Lower lobe of right lung (tissue), 2 donors: ENCODE data around the gene CPO. TPM values are rescaled to one million over a fixed set of nuclear protein-coding genes. Genes with fewer than 3 reads are reported as not detected.
"Not testable (repeated sequence)": the region's sequence is repeated elsewhere in the genome, so short reads cannot be mapped to it uniquely, and the experiment has no call there.

ENCODE experiments used
- ATAC-seq, 2 donors: fragments of 200-7000 bp; cut with Tn5 transposase; one replicate each; pipeline ENCODE4 v1.9.1; 2020 to 2022; ENCODE audit warnings: mild to moderate bottlenecking in 2 of 2, moderate library complexity in 2 of 2
- DNase-seq: peaks from one replicate; pipeline ENCODE4 v3.0.0-alpha.2; 2020
- H3K27ac ChIP-seq: fragments of 200-600 bp; one replicate; pipeline ENCODE4 v1.8.0; 2022
- H3K27me3 ChIP-seq: fragments of 200-600 bp; one replicate; pipeline ENCODE4 v1.8.0; 2022; ENCODE audit warnings: low read depth
- H3K36me3 ChIP-seq: fragments of 200-600 bp; one replicate; pipeline ENCODE4 v1.8.0; 2022; ENCODE audit warnings: mild to moderate bottlenecking
- H3K4me1 ChIP-seq: fragments of 200-600 bp; one replicate; pipeline ENCODE4 v1.8.0; 2022
- H3K4me3 ChIP-seq: fragments of 200-600 bp; one replicate; pipeline ENCODE4 v1.8.0; 2022; ENCODE audit warnings: mild to moderate bottlenecking
- H3K9me3 ChIP-seq: fragments of 200-600 bp; one replicate; pipeline ENCODE4 v1.8.0; 2022
- intact Hi-C: fragments of 100-400 bp; cut with DNase I; formaldehyde crosslinking; loops from one replicate; pipeline ENCODE4 v1.11.0; 2022
- total RNA-seq: library from RNA; stranded (reverse); fragmentation: NEBNext Ultra II Directional; extraction: Animal tissue kit (Norgen Biotek cat#: 25700); gene quantifications from one replicate; pipeline ENCODE4 v1.2.1, GENCODE V29; 2021
- TF ChIP-seq, protein P1 (sequence below): fragments of 200-600 bp; IDR thresholded peaks from one replicate; pipeline ENCODE4 v1.8.0; 2022; ENCODE audit warnings: antibody characterized with exemption, mild to moderate bottlenecking
- donor health status: DM: no; HTN: yes; CAD: no; lungs with severe emphysema.

The CPO gene
- total RNA-seq, 1 donor from 2014 or later: not detected

DNA sequence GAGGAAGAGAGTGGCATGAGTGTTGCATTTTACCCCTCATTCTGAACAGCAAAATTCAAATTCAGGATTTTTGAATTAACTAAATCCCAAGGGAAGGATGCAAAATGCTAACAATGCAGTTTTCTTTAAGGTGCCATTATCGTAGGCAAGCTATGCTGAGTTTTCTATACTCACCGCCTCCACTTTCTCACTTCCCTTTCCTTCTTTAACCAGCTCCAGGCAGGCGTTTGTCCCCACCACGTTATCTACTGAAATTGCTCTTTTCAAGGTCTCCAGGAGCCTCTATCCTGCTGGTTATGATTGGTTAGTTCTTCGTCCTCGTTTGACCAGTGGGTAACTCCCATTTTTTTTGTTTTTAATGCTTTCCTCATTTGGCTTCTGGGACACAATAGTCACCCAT is 1.8 kb upstream of the CPO start:
- Histone ChIP-seq H3K9me3 (no peaks in the 10 kb centered on the region), H3K4me3 (no peak overlapping the region), H3K27ac (no peak overlapping the region), H3K36me3 (no peaks in the 10 kb centered on the region), H3K4me1 (no peaks in the 10 kb centered on the region), H3K27me3 (no peaks in the 10 kb centered on the region)
- TF ChIP-seq, protein P1, sequence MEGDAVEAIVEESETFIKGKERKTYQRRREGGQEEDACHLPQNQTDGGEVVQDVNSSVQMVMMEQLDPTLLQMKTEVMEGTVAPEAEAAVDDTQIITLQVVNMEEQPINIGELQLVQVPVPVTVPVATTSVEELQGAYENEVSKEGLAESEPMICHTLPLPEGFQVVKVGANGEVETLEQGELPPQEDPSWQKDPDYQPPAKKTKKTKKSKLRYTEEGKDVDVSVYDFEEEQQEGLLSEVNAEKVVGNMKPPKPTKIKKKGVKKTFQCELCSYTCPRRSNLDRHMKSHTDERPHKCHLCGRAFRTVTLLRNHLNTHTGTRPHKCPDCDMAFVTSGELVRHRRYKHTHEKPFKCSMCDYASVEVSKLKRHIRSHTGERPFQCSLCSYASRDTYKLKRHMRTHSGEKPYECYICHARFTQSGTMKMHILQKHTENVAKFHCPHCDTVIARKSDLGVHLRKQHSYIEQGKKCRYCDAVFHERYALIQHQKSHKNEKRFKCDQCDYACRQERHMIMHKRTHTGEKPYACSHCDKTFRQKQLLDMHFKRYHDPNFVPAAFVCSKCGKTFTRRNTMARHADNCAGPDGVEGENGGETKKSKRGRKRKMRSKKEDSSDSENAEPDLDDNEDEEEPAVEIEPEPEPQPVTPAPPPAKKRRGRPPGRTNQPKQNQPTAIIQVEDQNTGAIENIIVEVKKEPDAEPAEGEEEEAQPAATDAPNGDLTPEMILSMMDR: no peak
- intact Hi-C loops: no loop called here
- DNase-seq (no peak), ATAC-seq (no peak)

DNA sequence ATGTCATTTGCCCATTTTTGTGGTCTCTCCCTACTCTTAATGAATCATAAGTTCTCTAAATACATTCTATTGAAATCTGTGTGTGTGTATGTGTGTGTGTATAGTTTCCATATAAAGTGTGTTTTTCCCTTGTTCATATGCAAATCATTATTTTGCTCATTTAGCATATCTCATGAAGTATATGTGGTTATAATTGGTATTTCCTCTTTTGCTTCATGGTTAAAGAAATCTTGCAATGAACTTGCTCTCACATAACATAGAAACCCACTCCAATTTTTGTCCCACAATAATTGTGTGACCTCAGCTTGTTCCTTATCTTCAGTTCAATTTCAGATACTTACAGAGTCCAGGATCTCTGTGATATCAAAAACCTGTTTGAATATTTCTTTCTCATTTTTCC is 1.2 kb downstream of the CPO start:
- H3K36me3 ChIP-seq: no peaks in the 10 kb centered on the region

DNA sequence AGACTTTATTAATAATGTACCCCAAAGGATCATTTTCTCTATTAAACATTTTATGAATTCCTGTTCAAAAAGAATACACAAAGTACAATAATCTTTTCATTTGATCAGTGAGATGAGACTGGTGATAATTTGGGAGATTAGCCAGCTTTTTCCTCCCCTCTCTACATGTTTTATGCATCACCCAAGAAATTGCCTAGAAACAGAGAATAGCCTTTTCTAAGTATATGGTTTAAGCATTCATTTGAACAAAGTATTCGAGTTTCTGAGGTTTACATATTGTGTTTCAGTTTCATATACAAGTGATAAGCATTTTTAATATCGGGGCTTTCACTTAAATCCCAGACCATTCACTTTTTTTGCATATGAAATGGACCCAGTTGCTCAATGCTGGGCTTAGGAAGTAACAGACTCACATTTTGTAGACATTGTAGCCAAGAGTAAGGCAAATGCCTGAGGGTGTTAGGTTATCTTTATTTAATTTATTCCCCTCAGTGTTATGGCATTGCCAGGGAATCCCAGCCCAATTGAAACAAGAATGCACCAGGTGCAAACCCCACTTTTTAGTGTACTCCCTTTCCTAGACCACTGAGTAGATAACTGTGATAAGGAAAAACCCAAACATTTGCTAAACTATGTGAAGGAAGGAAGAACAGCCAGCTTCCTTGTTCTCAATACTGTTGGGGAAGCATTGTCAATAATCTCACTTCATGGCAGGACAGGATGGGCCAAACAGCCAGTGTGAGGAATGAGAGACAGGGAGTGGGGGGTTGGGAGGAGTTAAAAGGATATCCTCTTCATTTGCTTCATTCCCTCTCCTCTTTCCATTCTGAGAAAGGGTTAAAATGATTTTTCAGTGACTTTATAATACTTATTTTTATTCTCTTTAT is 3.5 kb downstream of the CPO start:
- ATAC-seq (no peak), DNase-seq (no peak)
- Histone ChIP-seq H3K9me3 (peaks cover 4% of the 10 kb centered on the region), H3K27me3 (no peaks in the 10 kb centered on the region), H3K4me1 (no peaks in the 10 kb centered on the region), H3K36me3 (no peaks in the 10 kb centered on the region), H3K27ac (no peak overlapping the region), H3K4me3 (no peak overlapping the region)
- TF ChIP-seq, protein P1: no peak
- intact Hi-C loops: no loop called here

More for the DNA sequence above, 1.2 kb downstream of the CPO start:
- H3K9me3 ChIP-seq: no peaks in the 10 kb centered on the region
- TF ChIP-seq, protein P1: no peak
- no peak overlapping the region for H3K27ac ChIP-seq
- no peak overlapping the region for H3K4me3 ChIP-seq
- H3K27me3 ChIP-seq: no peaks in the 10 kb centered on the region
- DNase-seq (no peak), ATAC-seq (no peak)
- H3K4me1 ChIP-seq: no peaks in the 10 kb centered on the region
- intact Hi-C loops: no loop called here

DNA sequence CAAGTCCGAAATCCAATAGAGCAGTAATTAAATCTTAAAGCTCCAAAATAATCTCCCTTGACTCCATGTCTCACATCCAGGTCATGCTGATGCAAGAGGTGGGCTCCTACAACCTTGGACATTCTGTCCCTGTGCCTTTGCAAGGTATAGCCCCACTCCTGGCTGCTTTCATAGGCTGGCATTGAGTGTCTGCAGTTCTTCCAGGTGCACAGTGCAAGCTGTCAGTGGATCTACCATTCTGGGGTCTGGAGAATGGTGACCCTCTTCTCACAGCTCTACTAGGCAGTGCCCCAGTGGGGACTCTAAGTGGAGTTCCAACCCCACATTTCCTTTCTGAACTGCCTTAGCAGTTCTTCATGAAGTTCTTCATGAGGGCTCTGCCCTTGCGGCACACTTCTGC is 14.1 kb downstream of the CPO start:
- H3K4me1 ChIP-seq, ATAC-seq, H3K27ac ChIP-seq, H3K9me3 ChIP-seq, H3K36me3 ChIP-seq, DNase-seq, H3K4me3 ChIP-seq, intact Hi-C loops, H3K27me3 ChIP-seq: not testable (repeated sequence)

DNA sequence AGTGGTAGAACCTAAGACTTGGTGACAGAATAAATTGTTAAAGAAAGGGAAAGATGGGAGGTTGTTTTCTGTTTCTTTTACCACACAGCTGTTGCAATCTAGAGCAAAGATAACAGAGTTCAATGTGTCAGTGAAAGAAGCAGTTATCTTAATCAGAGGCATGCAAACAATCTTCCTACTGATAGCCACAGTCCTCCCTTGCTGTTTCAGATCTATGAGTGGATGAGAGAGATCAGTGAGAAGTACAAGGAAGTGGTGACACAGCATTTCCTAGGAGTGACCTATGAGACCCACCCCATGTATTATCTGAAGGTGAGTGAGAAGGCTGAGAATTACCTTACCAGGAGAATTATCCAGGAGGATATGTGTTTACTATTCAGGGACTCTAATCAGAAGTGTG is 15.9 kb downstream of the CPO start:
- Histone ChIP-seq H3K4me3 (no peak overlapping the region), H3K27ac (no peak overlapping the region), H3K9me3 (no peaks in the 10 kb centered on the region), H3K36me3 (no peaks in the 10 kb centered on the region), H3K27me3 (no peaks in the 10 kb centered on the region), H3K4me1 (no peaks in the 10 kb centered on the region)
- DNase-seq (no peak), ATAC-seq (no peak)
- intact Hi-C loops: no loop called here
- TF ChIP-seq, protein P1: no peak

DNA sequence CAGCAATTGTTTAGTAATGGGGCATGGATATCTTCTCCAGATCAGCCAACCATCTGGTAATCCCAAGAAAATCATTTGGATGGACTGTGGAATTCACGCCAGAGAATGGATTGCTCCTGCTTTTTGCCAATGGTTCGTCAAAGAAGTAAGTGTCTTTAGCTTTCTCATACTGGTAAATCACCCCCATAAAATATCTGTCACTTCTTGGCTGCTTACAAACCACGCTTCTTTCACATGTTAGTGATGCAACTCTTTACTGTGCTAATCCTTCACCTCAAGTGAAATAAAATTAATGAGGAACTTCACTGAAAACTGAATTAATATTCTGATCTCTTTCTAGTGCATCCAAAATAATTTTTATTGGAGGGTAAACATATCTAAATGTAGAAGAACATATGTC is 18.9 kb downstream of the CPO start:
- Histone ChIP-seq H3K4me3 (no peak overlapping the region), H3K4me1 (no peaks in the 10 kb centered on the region), H3K27me3 (no peaks in the 10 kb centered on the region), H3K36me3 (no peaks in the 10 kb centered on the region), H3K27ac (no peak overlapping the region), H3K9me3 (no peaks in the 10 kb centered on the region)
- DNase-seq (no peak), ATAC-seq (no peak)
- intact Hi-C loops: no loop called here
- TF ChIP-seq, protein P1: no peak
